H54 (cell line): ENCODE data around the gene ZNF776.

ENCODE experiments used
- DNase-seq: peaks from one replicate; pipeline ENCODE4 v3.0.0; 2011; ENCODE audit warnings: low spot score, mixed read lengths; ENCODE audit not compliant: insufficient read length
- FAIRE-seq: peaks from 3 replicates; lab custom pipeline; 2011; peaks lifted over from hg19 to GRCh38; lab: Jason Lieb, UNC
- POLR2A ChIP-seq: IDR thresholded peaks from 2 replicates; pipeline ENCODE4 v1.6.1; 2011; ENCODE audit warnings: low read depth, mild to moderate bottlenecking, low read length

Gene ZNF776

DNA sequence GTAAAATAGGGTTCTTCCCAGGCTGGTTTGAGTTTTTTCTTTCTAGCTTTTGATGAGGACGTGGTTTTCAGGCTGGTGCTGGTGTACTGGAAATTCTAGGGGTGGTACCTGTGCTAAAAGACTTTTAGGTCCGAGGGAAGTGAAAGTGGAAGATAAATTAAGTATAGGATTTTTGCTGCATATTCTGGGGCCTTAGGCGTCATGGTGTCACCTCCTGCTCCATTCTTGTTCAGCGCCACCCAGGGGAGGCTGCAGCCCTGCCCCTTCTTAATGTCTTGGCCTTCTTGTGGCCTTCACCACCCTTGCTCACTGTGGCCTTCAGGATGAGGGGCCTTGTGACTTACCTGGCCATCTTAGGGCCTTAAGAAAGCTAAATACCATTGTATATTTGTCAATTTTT lies 55.7 kb downstream of the ZNF776 start:
- no peak for TF ChIP-seq POLR2A
- no peak for FAIRE-seq
- no peak for DNase-seq

DNA sequence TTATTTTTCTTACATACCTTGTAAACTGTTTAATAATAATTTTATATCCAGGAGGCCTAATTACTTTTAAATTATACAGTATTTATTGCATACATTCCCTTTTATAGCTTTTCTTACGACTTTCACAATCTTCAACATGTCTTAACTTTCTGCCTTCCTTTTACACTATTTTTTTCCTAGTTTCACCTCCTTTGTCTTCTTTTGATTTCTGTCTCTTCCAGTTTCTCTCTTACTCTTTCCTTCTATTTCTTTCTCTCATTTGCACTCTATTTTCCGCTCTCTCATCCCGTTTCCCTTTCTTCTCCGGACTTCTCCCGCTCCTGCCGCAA lies 56.6 kb downstream of the ZNF776 start:
- DNase-seq (peak; percentile 47), FAIRE-seq (no peak)

DNA sequence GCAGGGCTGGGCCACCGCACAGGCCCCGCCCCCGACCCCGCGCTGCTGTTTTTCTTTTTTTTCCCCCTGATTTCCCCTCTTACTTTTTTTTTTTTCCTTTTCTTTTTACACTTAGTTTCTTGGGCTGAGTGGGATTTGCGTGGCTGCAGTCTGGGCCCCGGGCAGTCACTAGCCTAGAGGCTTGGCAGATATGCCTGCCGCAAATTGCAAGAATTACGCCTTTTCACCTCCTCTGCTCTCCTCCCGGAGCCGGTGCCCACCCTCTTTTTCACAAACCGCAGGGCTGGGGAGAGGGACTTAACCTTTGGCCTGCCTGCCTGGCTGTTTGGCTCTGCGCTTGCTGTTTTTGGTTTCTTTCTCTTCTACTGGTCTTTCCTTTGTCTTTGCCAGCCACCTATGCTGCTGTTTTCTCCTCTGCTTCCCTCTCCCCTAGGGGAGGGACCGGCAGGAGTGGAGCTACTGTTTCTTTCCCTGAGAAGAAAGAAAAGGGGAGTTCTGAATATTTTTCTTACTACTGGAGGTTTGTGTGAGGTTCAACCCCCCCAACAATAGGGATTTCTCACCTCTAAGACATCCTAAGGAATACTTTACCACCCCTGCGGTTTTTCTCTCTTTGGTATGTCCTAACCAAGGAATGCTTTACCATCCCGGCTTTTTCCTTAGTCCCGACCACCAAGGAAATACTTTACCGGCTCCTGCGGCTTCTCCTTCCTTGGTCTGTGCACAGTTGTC lies 57.1 kb downstream of the ZNF776 start:
- FAIRE-seq: no peak
- DNase-seq: peak; percentile 52
- TF ChIP-seq POLR2A: peak; percentile 39

More for the DNA sequence above, 56.6 kb downstream of the ZNF776 start:
- TF ChIP-seq POLR2A: no peak

DNA sequence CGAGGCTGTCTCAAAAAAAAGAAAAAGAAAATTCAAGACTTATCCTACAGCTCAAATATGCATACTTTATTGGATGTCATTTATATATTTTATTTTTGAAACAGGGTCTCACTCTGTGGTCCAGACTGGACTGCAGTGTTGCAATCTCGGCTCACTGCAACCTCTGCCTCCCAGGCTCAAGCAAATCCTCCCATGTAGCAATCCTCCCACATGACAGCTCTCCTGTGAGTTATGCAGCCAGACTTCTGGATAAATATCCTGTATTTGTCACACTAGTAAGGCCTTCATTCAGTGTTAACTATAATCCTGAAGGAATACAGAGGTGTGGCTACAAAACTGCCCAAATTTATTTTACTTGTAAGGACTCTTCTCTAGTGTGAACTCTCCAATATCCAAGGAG lies 60.9 kb downstream of the ZNF776 start:
- TF ChIP-seq POLR2A: no peak
- FAIRE-seq: no peak
- no peak for DNase-seq
